ENCODE measurements around the gene GAS2L1.
"Not testable (repeated sequence)": the region's sequence is repeated elsewhere in the genome, so short reads cannot be mapped to it uniquely, and the experiment has no call there.

GAS2L1 gene

GRCh38 chr22:29351891-29352290, 45.4 kb downstream of the GAS2L1 start:
- TF ChIP-seq CTCF (IDR thresholded peaks at IDR 0.05; ENCODE audit: control insufficient read depth, insufficient read depth, low read depth, low read length, missing control alignments), result no peak
- no peak for DNase-seq (ENCODE audit: low read depth)
- H3K4me3 ChIP-seq (ENCODE audit: control insufficient read depth, low read depth, low read length), result no peak overlapping the region

GRCh38 chr22:29352778-29353177, 46.3 kb downstream of the GAS2L1 start:
- no peak for TF ChIP-seq CTCF (IDR thresholded peaks at IDR 0.05; ENCODE audit: control insufficient read depth, insufficient read depth, low read depth, low read length, missing control alignments)
- DNase-seq (ENCODE audit: low read depth), result no peak
- no peak overlapping the region for H3K4me3 ChIP-seq (ENCODE audit: control insufficient read depth, low read depth, low read length)

GRCh38 chr22:29353286-29353685, 46.8 kb downstream of the GAS2L1 start:
- H3K4me3 ChIP-seq (ENCODE audit: control insufficient read depth, low read depth, low read length), result no peak overlapping the region
- no peak for DNase-seq (ENCODE audit: low read depth)

GRCh38 chr22:29353860-29354259, 47.4 kb downstream of the GAS2L1 start:
- H3K4me3 ChIP-seq (ENCODE audit: control insufficient read depth, low read depth, low read length), result no peak overlapping the region
- TF ChIP-seq CTCF (IDR thresholded peaks at IDR 0.05; ENCODE audit: control insufficient read depth, insufficient read depth, low read depth, low read length, missing control alignments), result no peak
- DNase-seq (ENCODE audit: low read depth), result no peak

More at GRCh38 chr22:29353286-29353685, 46.8 kb downstream of the GAS2L1 start:
- no peak for TF ChIP-seq CTCF (IDR thresholded peaks at IDR 0.05; ENCODE audit: control insufficient read depth, insufficient read depth, low read depth, low read length, missing control alignments)

GRCh38 chr22:29357193-29357890, 50.9 kb downstream of the GAS2L1 start:
- H3K4me3 ChIP-seq (ENCODE audit: control insufficient read depth, low read depth, low read length); DNase-seq (ENCODE audit: low read depth): not testable (repeated sequence)

- no peak for DNase-seq (ENCODE audit: low read depth)
- no peak overlapping the region for H3K4me3 ChIP-seq (ENCODE audit: control insufficient read depth, low read depth, low read length)
- TF ChIP-seq CTCF (IDR thresholded peaks at IDR 0.05; ENCODE audit: control insufficient read depth, insufficient read depth, low read depth, low read length, missing control alignments), result peak; percentile 79
Observed at GRCh38 chr22:29359469-29359868, 53.0 kb downstream of the GAS2L1 start.
